HT1080 (cell line): ENCODE data around the gene EIF6. TPM values are rescaled to one million over a fixed set of nuclear protein-coding genes. Genes with fewer than 3 reads are reported as not detected.
A peak's percentile ranks its signal among the peaks of the same experiment; 100 is the strongest.
"Not testable (repeated sequence)": the region's sequence is repeated elsewhere in the genome, so short reads cannot be mapped to it uniquely, and the experiment has no call there.

ENCODE experiments used
- DNase-seq: peaks from one replicate; pipeline ENCODE4 v3.0.0-alpha.2; 2015; ENCODE audit warnings: low read depth
- polyA plus RNA-seq, 2 experiments: library from polyadenylated mRNA; depleted of rRNA; stranded (reverse); fragments of >200 nt; gene quantifications; 2 replicates each; pipeline ENCODE4 v1.2.3, GENCODE V29; 2015
- total RNA-seq: library from RNA; depleted of rRNA; stranded (reverse); fragments of >200 nt; shearing (Covaris generic); gene quantifications from 2 replicates; pipeline ENCODE4 v1.2.3, GENCODE V29; 2014; rRNA removed

Gene EIF6
- total RNA-seq = 516 and 620 TPM in 2 replicates
- polyA plus RNA-seq (2015; cell fraction: cytosol; rRNA removed) = 246 and 320 TPM in 2 replicates
- polyA plus RNA-seq (2015; cell fraction: nucleus; rRNA removed) = 273 and 299 TPM in 2 replicates

DNA sequence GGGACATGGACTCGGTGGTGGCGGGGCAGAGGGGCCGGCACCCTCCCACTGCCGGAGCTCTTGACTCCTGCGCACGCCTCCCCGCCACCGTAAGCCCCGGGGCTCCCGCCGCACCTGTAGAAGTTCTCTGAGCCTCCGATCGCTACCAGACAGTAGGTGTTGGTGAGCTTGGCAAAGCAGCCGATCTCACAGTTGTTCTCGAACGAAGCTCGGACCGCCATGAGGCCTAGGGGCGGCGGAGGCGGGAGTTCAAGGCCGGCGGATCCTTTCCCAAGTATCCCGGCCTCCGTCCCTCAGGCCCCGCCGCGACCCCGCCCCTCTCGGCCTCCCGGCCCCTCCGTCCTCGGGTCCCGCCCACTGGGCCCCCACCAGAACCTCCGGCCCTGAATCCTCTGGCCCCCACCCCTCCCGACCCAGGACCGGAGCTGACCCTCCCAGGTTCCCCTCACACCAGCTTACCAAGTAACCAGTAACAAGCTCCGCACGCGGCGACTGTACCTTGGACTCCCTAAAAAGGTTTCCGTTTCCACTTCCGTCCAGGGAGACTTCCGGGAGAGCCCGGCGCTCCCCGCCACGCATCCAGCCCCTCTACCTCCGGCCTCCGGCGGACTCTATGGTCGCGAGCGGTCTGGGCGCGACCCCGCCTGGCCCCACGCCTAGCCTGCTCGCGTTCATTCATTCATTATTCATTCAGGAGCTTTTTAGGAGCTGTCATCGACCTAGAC is at the start of gene EIF6:
Gene EIF6, minus strand, starts transcription at position 506 of the 725 bp plus-strand sequence. Its CDS starts 285 bp downstream, at position 221.
- peak; percentile 92 for DNase-seq

DNA sequence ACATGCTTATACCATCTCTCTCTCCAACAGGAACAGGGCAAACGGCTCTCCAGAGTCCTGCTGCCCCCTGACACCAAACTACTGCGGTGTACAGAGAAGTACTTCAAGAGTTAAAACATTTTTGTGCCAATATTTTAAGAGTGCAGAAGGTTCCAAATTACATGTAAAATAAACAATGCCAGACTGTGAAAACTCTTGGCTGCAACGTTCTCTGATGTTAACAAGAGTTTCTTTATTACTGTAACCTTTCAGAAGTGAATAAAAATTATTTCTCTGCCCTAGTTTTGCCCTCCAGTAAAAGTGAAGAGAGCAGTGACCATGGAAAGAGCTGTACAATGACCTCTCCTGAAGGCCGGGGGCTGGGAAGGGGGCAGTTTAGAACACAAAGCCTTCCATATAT is 49.0 kb upstream of the EIF6 start:
- DNase-seq = no peak

DNA sequence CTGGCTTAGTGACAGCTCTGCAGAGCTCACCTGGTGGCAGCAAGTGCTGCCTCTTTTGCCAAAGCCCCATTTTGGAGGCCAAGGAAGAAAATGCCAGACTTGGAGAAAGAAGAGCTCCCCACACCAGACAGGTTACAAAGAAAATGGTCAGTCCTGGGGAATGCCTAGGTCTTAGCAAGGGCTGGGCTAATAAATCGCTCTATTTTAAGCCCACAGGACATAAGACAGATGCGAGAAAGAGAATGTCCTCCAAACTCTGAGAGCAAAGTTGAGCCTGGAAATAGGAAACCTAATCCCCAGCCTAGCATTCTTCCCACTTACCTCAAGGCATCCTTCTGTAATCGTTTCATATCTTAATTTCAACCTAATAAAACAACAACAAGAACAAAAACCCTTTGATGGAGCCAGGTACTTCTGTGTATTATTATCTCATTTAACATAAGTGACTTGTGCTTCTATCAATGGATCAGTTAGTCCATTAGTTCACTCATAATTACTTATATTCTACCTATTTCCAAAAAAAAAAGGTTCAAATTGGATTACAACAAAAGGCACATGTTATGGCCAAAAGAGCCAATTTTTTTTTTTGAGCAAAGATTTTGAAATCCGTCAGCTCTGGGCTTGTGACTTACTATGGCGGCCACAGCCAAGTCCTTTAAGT is 48.1 kb upstream of the EIF6 start:
- DNase-seq = no peak

DNA sequence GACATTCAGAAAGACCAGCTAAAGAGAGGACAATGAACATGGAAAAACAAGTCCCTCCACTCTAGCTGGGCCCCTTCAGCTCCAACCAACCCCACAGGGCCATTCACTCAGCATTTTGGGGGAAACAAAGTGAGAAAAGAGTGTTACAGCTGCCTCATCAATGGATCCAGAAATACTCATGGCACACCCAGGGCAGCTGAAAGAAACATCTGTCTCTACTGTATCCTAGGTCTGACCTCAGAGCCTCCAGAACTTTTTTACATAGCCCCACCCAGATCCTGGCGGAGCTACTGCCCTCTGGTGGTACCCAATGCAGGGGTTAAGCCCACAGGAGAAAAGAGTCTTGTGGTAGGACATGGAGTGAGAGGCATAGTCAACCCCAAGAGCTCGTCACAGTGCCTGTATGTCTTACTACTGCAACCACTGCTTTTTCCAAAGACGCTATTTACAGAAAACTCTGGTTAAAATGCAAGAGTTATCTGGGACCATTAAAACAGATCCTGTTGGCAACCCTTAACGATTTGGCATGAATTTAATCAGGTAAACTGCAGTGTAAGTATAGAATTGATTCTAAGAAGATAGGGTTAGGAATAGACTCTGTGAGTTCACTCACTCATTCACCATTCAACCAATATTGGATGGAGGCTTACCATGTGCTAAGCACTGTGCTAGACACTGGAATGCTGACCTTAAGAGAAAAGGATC is 45.0 kb upstream of the EIF6 start:
- DNase-seq = peak; percentile 79

DNA sequence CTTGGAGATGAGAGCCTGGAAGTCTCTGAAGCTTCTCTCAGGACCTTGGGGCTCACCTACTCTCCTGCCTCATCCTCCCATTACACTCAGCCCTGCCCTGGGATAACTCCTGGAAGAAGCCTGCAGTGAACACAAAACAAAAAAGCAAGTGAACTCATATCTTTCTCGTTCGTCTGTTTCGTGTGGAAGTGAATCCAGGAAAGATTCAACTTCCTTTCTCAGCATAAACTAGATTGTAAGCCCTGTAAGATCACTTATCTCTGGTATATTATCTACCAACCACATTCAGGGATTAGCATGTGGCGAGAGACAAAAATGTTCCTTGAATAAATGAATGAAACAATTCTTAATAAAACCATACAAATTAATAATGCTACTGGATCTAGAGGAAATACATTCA is 44.1 kb upstream of the EIF6 start:
- DNase-seq = no peak

DNA sequence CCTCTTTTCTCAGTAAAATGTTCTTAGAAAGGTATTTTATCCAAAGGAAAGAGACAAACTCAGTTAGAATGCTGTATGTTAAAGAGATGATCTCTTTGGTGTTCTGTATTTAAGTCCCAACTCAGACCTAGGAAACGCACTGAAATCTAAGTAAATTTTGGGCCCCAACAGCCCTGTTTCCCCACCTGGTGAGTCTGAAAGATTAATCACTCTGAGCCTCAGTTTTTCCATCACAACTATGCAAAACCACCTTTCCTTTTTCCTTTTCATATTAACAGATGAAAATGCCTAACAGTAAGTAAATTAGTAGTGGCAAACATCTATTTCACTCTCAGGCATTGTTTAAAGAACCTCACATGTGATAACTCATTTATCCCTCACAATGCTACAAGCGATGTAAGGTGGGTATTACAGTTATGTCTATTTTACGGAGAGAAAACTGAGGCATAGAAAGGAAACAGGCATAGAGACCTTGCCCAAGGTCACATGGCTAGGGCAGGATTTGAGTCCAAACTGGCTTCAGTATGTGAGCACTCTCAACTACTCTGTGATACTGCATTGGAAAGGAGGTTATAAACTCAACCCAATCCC is 43.6 kb upstream of the EIF6 start:
- no peak for DNase-seq

DNA sequence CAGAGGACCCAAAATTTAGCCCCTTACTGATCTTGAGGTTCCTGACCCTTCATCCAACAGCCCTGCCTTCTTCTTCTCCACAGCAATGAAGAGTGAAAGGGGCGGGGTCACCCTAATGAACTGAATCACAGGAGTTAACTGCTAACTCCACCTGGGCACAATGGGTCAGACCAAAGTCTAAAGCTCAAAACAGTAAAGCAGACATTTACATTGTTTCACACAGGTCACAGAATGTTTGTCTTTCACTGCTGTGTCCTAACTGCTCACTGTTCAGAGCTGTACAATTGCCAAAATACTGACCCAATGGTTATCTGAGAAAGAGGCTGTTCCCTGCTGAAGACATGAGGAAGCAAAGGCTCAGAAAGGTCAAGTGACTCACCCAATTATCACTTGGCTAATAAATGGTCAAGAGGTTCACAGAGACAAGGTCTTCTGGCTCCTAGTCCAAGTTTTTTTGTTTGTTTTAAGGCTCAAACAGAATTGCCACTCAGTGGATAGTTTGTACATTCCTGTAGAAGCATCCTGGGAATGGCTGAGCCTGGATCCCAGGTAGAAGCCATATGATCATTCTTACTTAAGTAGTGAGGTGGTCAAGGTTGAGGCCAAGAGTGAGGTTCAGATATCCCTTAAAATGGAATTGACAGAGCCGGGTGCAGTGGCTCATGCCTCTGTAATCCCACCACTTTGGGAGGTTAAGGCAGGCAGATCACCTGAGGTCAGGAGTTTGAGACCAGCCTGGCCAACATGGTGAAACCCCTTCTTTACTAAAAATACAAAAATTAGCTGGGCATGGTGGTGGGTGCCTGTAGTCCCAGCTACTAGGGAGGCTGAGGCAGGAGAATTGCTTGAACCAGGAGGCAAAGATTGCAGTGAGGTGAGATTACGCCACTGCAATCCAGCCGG is 42.8 kb upstream of the EIF6 start:
- DNase-seq = no peak

DNA sequence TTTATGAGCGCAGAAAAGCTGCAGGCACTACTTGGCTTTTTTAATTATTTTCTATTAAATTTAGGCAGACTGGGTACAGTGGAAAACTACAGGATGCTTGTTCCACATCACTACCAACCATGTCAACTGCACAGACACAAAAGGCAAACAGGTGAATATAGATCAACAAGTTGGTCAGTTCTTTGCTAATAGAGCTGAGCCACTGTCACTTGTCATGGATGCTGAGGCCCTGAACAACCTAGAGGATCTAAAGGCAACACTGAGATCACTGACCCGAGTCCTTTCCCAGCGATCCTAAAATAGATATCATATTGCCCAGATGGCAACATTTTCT is 42.1 kb upstream of the EIF6 start:
- DNase-seq = no peak

DNA sequence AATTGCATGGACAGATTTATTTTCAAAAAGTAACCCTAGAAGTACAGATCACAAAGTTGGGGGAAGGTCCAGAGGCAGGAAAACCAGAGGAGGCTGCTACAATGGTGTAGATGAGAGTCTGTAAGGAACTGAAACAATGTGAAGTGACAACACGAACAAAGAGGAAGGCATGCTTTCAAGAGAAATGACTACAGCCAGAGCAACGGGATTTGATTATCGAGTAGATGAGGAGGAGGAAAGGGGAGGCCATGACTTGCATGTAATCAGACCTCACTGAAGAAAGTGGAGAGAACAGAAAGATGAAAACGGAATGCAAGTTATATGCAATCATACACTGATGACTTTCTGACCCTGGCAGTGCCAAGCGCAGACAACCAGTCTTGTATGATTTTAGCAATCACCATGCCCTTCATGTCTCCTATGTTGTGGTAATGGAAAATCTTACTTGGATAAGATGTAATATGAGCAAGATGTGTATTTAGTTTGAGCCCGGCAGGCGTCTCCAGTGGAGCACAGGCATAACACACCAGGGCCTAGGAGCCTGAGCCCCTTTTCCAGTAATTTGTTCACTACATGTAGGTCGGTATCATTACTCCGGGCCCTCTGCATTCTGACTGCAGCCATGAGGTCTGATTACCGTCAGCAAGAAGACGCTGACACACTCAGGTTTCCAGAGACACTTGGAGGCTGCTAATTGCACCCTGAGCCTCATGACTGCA is 41.6 kb upstream of the EIF6 start:
- no peak for DNase-seq

DNA sequence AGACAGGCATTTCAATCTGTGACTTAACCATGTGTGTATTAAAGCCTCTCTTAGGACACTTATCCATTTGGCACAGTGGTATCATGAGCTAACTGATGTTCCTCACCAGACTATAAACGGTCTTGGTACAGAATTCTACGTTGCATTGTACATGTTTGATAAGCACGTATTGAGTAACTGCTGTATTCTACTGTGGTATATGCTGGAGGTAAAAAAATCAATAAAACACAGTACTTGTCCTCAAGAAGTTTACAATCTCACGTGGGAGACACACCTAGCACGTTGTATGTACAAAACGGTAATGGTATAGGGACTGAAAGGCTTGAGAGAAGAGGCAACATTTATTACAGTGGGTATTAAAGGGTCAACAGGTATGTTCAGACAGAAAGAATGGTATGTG is 40.8 kb upstream of the EIF6 start:
- DNase-seq = no peak

DNA sequence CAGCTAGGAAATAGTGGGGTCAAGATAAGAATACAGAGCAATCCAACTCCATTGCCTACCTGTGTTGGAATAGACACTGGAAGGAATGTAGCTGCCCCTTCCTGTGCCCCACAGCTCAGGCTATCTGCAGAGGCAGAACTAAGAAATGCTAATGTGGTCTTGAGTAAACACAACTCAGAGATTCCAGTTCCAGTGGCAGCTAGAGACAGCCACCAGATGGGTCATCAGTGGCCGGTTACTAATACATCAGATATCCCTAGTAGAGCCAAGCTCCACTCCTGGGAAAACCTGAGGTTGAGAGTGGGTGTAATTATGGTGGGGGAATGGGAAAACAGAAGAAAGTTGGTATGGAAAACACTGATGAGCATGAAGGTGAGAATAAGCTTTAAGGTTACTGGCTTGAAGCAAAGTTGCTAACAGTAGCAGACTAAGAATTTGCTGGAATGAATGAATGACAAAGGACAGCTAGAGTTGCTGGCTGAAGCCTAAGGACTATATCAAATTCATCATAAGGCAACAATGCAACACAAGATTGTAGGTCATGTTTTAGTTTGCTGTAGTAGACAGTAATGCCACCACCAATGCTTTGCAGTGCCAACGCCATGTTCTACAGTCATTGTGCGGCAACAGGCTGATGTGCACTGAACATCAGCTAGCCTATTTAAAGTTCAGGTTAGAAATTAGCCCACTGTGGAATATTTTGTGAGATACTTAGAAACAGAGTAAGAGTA is 36.0 kb upstream of the EIF6 start:
- DNase-seq = peak; percentile 94

DNA sequence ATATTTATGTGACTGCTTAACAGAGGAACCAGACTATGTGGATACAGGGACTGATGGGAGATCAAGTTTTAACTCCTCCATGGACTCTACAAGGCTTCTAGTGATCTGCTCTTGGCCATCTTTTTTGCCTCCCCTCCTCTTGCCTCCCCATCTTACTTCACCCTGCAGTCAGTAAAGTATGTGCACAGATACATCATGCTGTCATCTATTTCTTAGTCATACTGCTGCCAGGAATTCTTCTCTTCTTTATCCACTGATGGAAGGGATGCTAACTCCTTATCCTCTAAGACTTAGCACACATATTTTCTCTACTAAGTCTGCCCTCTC is 35.3 kb upstream of the EIF6 start:
- DNase-seq = peak; percentile 65

DNA sequence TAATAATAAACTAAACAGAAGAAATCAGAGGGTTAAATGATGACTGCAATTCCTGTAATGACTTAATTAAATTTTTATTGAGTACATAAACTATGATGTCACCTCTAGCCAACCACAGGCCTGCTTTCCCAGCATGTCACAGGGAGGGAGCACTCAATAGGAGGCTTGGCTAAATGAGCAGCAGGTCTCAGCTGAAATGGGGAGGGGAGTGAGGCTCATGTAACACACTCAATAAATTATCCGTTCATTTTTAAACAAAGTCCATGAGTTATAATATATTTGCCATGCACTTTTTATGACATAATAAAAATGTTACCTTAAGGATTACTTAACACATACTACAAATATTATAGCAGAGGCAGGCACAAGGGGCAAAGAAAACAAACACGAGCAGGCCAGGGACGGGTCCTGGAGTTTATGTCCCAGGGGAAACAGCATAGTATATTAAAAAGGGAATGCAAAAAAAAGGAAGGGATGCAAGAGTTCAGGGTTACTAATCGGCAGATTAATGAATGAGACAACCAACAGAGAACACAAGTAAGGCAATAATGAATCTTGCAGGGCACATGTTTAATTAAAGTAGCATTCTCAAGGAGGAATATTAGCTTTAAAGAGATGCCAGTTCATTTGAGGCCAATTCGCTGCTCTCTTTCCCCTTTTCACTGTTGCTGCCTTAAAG is 34.8 kb upstream of the EIF6 start:
- DNase-seq = peak; percentile 66

DNA sequence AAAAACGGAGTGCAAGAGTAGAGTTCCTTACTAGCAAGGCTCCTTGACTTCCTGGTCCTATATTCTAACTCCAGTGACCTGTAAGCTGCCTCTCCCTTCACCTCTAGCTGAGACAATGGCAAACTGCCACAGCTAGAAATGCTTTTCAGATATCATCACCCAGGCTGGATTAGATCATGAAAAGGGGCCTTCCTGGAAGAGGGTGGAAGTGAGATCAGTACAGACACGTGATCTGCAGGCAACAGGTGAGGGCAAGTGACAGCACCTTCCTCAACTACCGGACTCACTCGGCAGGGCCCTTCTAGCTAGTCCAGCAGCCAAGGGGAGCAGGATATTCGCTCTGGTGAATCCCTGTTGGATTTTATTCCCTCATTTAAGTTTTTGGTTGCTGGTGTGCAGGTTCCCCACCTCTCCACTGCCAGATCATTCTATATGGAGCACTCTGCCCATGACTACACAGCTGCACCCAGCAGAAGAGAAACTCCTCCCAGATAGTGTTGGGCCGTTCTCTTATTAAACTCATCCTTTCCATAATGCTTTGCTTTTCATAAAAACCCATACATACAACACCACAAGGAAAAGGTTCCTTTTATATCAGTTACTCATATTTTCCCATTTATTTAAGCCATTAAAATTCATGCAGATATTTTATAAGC is 34.1 kb upstream of the EIF6 start:
- peak; percentile 97 for DNase-seq

DNA sequence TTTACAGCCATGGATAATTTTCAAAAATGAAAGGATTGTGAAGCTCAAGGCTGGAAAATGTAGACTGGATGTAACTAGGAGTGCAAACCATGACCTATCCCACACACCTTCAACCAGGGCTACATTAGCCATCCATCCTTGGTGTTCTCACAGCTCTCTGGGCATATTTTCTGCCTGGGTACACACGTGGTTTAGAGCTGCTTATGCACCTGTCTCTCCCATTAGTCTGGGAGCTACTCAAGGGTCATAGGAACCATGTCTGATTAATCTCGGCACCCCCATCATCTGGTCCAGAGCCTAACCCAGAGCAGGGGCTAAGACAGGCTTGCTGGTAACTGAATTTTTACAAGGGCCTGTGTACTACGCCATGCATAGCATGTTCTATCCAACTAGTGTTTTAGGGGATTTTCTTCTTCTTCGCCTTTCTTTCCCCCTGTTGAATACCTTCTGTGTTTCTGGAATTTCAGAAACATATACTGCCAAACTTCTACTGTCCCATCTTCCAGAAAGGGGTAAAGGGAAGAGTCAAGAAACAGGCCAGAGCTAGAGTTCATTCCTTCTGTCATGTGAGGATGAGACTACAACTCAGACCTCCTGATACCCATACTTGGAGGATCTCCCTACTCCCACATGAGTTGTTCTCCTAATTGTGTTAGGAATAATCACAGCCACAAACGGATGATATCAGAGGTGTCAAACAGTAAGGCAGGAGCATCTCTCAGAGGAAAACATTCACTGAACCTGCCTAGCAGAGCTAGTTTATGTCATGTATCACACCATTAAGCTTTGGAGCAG is 33.0 kb upstream of the EIF6 start:
- DNase-seq = no peak

DNA sequence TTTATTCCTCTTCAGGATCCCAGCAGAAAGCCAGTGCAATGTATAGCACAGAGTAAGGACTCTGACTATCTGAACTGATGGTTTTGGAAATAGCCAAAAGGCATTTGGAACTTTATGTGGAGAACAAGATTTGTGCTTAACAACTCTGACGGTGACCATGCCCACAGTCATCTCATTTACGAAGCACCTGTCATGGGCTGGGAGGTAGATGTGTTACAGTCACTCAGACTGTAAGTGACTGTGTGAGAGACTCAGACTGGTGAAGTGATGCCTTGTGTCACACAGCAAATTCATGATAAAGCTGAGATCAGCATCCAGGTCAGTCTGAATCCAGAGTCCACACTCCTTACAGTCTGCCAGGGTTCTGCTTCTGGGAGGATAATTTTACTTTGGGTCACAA is 31.5 kb upstream of the EIF6 start:
- DNase-seq = no peak

DNA sequence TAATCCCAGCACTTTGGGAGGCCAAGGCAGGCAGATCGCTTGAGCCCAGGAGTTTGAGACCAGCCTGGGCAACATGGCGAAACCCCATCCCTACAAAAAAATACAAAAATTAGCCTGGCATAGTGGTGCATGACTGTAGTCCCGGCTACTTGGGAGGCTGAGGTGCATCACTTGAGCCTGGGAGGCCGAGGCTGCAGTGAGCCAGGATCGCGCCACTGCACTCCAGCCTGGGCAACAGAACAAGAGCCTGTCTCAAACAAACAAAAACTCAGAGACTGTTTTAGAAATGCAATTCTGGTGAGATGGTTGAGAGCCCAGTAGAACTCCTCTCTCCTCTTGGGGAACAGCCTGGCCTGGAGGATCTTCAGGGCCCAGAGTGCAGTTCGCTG is 31.1 kb upstream of the EIF6 start:
- DNase-seq = not testable (repeated sequence)
